NB4 (cell line): ENCODE measurements around the gene NRXN3.

ENCODE experiments used
- MYC ChIP-seq: IDR thresholded peaks from 2 replicates; pipeline ENCODE4 v1.6.1; 2011; ENCODE audit warnings: low read depth, low read length
- POLR2A ChIP-seq: IDR thresholded peaks from 2 replicates; pipeline ENCODE4 v1.6.1; 2011; ENCODE audit warnings: mild to moderate bottlenecking; ENCODE audit not compliant: insufficient read length; ENCODE audit errors: extremely low read depth
- TF ChIP-seq, protein P1 (sequence below): IDR thresholded peaks from one replicate; pipeline ENCODE4 v1.5.1; 2012; ENCODE audit warnings: low read depth, low read length

DNA sequence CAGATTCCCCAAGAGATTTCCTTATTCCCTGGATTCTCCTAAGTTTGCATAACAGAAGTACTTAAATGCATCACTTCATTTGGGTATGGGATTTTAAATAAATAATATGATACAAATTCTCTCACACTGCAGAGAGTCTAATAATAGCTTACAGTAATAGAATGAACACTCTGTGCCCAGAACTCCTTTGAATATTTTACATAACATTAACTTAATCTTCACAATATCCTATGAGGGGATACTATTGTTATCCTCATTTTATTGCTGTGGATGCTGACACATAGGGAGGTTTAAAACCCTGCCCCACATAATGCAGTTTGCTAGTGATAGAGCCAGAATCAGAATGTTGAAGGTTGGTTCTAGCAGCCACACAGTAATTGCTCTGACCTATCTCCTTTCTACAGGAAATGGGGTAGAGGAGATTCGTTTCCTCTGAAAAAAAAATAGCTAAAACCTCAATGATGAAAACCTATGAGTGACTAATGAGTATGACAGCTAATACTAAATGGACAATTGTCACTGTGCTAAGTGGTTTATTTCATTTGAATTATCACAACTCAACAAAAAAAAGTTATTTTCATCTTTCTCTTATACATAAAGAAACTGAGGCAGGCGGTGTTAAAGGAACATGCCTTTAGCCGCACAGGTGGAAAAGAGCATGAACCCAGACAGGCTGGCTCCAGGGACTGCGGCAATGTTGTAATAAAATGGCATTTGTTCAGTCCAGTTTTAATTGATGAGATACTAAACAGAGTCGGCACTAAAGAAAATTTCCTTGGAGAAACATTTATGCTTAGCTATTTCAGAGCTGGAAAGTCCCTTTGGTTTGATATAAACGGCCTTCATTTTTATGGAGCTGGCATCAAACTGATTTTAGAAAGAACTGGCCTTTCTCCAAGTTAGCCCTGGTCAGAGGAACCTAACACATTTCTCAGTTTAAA is 880.9 kb downstream of the NRXN3 start:
- TF ChIP-seq, protein P1, sequence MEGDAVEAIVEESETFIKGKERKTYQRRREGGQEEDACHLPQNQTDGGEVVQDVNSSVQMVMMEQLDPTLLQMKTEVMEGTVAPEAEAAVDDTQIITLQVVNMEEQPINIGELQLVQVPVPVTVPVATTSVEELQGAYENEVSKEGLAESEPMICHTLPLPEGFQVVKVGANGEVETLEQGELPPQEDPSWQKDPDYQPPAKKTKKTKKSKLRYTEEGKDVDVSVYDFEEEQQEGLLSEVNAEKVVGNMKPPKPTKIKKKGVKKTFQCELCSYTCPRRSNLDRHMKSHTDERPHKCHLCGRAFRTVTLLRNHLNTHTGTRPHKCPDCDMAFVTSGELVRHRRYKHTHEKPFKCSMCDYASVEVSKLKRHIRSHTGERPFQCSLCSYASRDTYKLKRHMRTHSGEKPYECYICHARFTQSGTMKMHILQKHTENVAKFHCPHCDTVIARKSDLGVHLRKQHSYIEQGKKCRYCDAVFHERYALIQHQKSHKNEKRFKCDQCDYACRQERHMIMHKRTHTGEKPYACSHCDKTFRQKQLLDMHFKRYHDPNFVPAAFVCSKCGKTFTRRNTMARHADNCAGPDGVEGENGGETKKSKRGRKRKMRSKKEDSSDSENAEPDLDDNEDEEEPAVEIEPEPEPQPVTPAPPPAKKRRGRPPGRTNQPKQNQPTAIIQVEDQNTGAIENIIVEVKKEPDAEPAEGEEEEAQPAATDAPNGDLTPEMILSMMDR = no peak
- no peak for TF ChIP-seq MYC
- no peak for TF ChIP-seq POLR2A
